ENCODE measurements around the gene PDE4B.

GRCh38 chr1:66374561-66375111 lies 581.9 kb downstream of the PDE4B start:
- TF ChIP-seq CTCF (IDR thresholded peaks at IDR 0.05) = no peak
- TF ChIP-seq POLR2A (IDR thresholded peaks at IDR 0.05) = no peak

Data from heart left ventricle (tissue), 13 donors.